SU-DHL-6 (cell line): Measurements from ENCODE around the gene NRP1.

Experiments used
- EZH2phosphoT487 ChIP-seq: fragments of 200-600 bp; sonication (generic), shearing (Covaris generic); conservative IDR thresholded peaks from 2 replicates; pipeline ENCODE4 v1.6.1; 2018; ENCODE audit warnings: mild to moderate bottlenecking, antibody characterized with exemption, low read length, moderate library complexity, mixed read lengths
- TF ChIP-seq, protein P1 (sequence below): fragments of 200-600 bp; sonication (generic); IDR thresholded peaks from one replicate; pipeline ENCODE4 v1.5.1; 2017; ENCODE audit warnings: antibody characterized with exemption, mild to moderate bottlenecking, low read length, moderate library complexity; ENCODE audit not compliant: insufficient read depth, poor library complexity, severe bottlenecking

DNA sequence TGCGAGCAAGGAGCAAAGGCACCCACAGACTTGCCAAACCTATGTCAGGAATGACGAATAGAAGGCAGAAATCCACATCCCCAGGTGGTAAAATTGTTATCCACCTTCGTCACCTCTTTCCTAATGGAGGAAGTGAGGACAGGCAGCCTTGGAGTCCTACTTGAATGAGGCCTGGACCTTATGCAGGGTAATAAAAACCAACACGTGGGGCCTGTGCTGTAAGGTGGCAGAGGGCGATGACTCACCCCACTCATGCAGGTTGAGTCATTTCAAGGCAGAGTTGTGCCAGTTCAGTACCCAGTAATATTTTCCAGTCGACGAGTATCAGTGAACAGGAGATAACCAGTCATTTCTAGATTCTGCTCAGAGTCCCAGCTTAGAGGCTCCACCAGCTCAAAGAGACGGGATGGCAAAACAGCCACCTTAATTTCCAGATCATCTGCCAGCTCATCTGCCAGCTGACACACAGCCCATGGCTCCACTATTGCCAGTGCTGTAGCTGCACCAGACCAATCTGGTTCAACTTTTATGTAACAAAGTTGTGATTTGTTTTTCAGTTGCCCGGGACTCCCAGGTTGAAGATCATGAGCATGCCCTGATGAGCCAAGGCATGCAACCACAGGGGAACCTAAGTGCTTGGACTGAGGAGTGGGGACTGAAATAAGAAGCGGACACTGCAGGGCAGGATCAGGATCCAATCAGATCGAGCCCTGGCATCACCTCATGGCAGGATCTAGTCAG lies 200.3 kb downstream of the NRP1 start:
- TF ChIP-seq, protein P1, sequence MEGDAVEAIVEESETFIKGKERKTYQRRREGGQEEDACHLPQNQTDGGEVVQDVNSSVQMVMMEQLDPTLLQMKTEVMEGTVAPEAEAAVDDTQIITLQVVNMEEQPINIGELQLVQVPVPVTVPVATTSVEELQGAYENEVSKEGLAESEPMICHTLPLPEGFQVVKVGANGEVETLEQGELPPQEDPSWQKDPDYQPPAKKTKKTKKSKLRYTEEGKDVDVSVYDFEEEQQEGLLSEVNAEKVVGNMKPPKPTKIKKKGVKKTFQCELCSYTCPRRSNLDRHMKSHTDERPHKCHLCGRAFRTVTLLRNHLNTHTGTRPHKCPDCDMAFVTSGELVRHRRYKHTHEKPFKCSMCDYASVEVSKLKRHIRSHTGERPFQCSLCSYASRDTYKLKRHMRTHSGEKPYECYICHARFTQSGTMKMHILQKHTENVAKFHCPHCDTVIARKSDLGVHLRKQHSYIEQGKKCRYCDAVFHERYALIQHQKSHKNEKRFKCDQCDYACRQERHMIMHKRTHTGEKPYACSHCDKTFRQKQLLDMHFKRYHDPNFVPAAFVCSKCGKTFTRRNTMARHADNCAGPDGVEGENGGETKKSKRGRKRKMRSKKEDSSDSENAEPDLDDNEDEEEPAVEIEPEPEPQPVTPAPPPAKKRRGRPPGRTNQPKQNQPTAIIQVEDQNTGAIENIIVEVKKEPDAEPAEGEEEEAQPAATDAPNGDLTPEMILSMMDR: no peak
- TF ChIP-seq EZH2phosphoT487: no peak
